ENCODE results near the gene PHB1.

PHB1 gene

GRCh38 chr17:49414622-49415350 lies at the start of gene PHB1:
Gene PHB1, minus strand, starts transcription at chr17:49414882. Its CDS starts 1,618 bp downstream, at chr17:49413264.
- peak; percentile 96 for DNase-seq

GRCh38 chr17:49464049-49464448 lies 49.4 kb upstream of the PHB1 start:
- DNase-seq = no peak

GRCh38 chr17:49461580-49461979 lies 46.9 kb upstream of the PHB1 start:
- no peak for DNase-seq

- no peak for DNase-seq
These were observed 45.7 kb upstream of the PHB1 start for GRCh38 chr17:49460401-49460800.

GRCh38 chr17:49459401-49459984 lies 44.8 kb upstream of the PHB1 start:
- no peak for DNase-seq

- DNase-seq = no peak
These were observed 43.2 kb upstream of the PHB1 start for GRCh38 chr17:49457564-49458535.

GRCh38 chr17:49456183-49456965 lies 41.7 kb upstream of the PHB1 start:
- no peak for DNase-seq

- no peak for DNase-seq
These were observed 40.7 kb upstream of the PHB1 start for GRCh38 chr17:49455272-49455861.

GRCh38 chr17:49454050-49454449 lies 39.4 kb upstream of the PHB1 start:
- no peak for DNase-seq

GRCh38 chr17:49452661-49453060 lies 38.0 kb upstream of the PHB1 start:
- DNase-seq = no peak

GRCh38 chr17:49452201-49452600 lies 37.5 kb upstream of the PHB1 start:
- DNase-seq = no peak

GRCh38 chr17:49450735-49451134 lies 36.1 kb upstream of the PHB1 start:
- no peak for DNase-seq

- DNase-seq = no peak
These were observed 35.5 kb upstream of the PHB1 start for GRCh38 chr17:49450181-49450580.

GRCh38 chr17:49447628-49448302 lies 33.1 kb upstream of the PHB1 start:
- no peak for DNase-seq

GRCh38 chr17:49445591-49445990 lies 30.9 kb upstream of the PHB1 start:
- DNase-seq = no peak

GRCh38 chr17:49444384-49444783 lies 29.7 kb upstream of the PHB1 start:
- no peak for DNase-seq

- no peak for DNase-seq
These were observed 29.2 kb upstream of the PHB1 start for GRCh38 chr17:49443862-49444261.

- DNase-seq = no peak
These were observed 27.4 kb upstream of the PHB1 start for GRCh38 chr17:49442041-49442440.

GRCh38 chr17:49441578-49441977 lies 26.9 kb upstream of the PHB1 start:
- DNase-seq = no peak

GRCh38 chr17:49440581-49440980 lies 25.9 kb upstream of the PHB1 start:
- no peak for DNase-seq

GRCh38 chr17:49439673-49440571 lies 25.2 kb upstream of the PHB1 start:
- no peak for DNase-seq

Data from NCI-H2107 (cell line).